ENCODE data around the gene PGA4. TPM values are rescaled to one million over a fixed set of nuclear protein-coding genes. Genes with fewer than 3 reads are reported as not detected.

PGA4 gene
- total and polyA plus RNA-seq, 2 donors (not counting 3 experiments of a cell fraction or from before 2014, with no cell fraction given): 0.15 TPM; not detected in 1

DNA sequence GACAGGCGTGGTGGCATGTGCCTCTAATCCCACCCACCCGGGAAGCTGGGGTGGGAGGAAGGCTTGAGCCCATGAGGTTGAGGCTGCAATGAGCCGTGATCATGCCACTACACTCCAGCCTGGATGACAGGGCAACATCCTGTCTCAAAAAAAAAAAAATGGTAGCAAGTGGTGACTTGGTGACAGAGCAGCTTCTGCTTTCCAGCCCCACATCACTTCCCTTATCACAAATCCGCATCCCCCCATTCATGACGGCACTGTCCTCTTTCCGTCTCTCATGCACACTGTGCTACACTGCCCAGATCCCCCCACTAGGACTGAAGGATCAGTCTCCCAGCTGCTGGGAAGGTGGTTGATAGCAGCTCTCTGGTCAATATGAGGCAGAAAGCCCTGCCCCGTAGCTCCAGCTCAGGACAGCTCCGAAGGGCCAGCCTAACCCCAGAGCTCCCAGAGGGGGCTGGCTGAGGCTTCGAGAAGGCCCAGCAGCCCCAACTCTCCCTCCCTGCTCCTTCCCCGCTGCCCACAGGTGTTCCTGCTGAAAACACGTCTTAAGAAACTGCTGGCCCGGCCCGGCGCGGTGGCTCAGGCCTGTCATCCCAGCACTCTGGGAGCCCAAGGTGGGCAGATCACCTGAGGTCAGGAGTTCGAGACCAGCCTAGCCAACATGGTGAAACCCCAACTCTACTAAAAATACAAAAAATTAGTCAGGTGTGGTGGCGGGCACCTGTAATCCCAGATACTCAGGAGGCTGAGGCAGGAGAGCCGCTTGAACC lies 34.7 kb downstream of the PGA4 start:
- BruUV-seq (replicated peaks): no TSS peak
- no peak for DNase-seq (ENCODE audit: low read depth, low spot score)
- Histone ChIP-seq H3K9me1 (replicated peaks; ENCODE audit: control insufficient read depth, extremely low read depth, insufficient read depth, low read length) (no peaks in the 10 kb centered on the region), H3K4me2 (ENCODE audit: insufficient read depth, low read length) (no peak overlapping the region), H3K27ac (ENCODE audit: insufficient read depth, low read depth, low read length) (no peak overlapping the region), H3K9ac (replicated peaks; ENCODE audit: extremely low read depth, insufficient read depth, low read length) (no peak overlapping the region), H4K20me1 (replicated peaks; ENCODE audit: control insufficient read depth, extremely low read depth, insufficient read depth, low read length) (no peaks in the 10 kb centered on the region), H3K9me3 (replicated peaks; ENCODE audit: control insufficient read depth, insufficient read depth, low read length) (no peaks in the 10 kb centered on the region), H3K4me1 (ENCODE audit: control insufficient read depth, extremely low read depth, insufficient read depth, low read length) (no peaks in the 10 kb centered on the region), H3K36me3 (ENCODE audit: control insufficient read depth in 2 of 2, extremely low read depth in 1 of 2, insufficient read depth in 2 of 2, low read length in 2 of 2) (no peaks in the 10 kb centered on the region), H2AFZ (ENCODE audit: low read depth, low read length) (no peak overlapping the region), H3K4me3 (replicated peaks in 1 of 3; ENCODE audit: insufficient read depth in 1 of 3, low read depth in 1 of 3, low read length in 3 of 3) (no peak overlapping the region), H3K79me2 (ENCODE audit: control insufficient read depth, insufficient read depth, low read length) (no peaks in the 10 kb centered on the region), H3K27me3 (ENCODE audit: control insufficient read depth in 2 of 2, insufficient read depth in 2 of 2, low read length in 2 of 2) (peaks cover 0 to 1% of the 10 kb centered on the region in 2 experiments)
- dilution Hi-C loops (cut with MboI; ENCODE audit: extremely low pct_ligation_motif_present, low sequenced_read_pairs) (no loop called here), intact Hi-C loops (cut with micrococcal nuclease) (loop anchor here (10.0 kb wide), 1 partner anchor 78 kb away; the partner anchor contains the start of genes DDB1 and TKFC)
- POLR2A ChIA-PET: no interaction called here
- CTCF ChIA-PET: interaction anchor here (1.5 to 2.2 kb wide), 2 partner anchors 38 to 129 kb away, joined by 3 to 8 read pairs; partner anchors contain the start of gene VWCE
- TF ChIP-seq POLR2AphosphoS5 (IDR thresholded peaks at IDR 0.05; ENCODE audit: insufficient read depth, low read depth, low read length): no peak
- no peak for TF ChIP-seq JUN (IDR thresholded peaks at IDR 0.05; ENCODE audit: borderline replicate concordance, insufficient read depth, insufficient read length, low read depth)
- TF ChIP-seq, protein P1, sequence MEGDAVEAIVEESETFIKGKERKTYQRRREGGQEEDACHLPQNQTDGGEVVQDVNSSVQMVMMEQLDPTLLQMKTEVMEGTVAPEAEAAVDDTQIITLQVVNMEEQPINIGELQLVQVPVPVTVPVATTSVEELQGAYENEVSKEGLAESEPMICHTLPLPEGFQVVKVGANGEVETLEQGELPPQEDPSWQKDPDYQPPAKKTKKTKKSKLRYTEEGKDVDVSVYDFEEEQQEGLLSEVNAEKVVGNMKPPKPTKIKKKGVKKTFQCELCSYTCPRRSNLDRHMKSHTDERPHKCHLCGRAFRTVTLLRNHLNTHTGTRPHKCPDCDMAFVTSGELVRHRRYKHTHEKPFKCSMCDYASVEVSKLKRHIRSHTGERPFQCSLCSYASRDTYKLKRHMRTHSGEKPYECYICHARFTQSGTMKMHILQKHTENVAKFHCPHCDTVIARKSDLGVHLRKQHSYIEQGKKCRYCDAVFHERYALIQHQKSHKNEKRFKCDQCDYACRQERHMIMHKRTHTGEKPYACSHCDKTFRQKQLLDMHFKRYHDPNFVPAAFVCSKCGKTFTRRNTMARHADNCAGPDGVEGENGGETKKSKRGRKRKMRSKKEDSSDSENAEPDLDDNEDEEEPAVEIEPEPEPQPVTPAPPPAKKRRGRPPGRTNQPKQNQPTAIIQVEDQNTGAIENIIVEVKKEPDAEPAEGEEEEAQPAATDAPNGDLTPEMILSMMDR (IDR thresholded peaks at IDR 0.05; ENCODE audit: extremely low read depth in 1 of 2, insufficient read depth in 1 of 2, low read depth in 1 of 2, low read length in 2 of 2): no peak
- TF ChIP-seq POLR2A (IDR thresholded peaks at IDR 0.05; ENCODE audit: low read depth, low read length): no peak
- TF ChIP-seq, protein P2, sequence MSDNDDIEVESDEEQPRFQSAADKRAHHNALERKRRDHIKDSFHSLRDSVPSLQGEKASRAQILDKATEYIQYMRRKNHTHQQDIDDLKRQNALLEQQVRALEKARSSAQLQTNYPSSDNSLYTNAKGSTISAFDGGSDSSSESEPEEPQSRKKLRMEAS (IDR thresholded peaks at IDR 0.05; ENCODE audit: insufficient read depth, insufficient read length): no peak
- TF ChIP-seq GATA2 (IDR thresholded peaks at IDR 0.05; ENCODE audit: insufficient read depth, insufficient read length, low read depth, low read length): no peak
- no peak for TF ChIP-seq EZH2 (IDR thresholded peaks at IDR 0.05; ENCODE audit: borderline replicate concordance, low read depth, low read length, severe bottlenecking)
- no peak for TF ChIP-seq FOS (IDR thresholded peaks at IDR 0.05; ENCODE audit: borderline replicate concordance, insufficient read depth, low read length)
- no peak for TF ChIP-seq MYC (IDR thresholded peaks at IDR 0.05; ENCODE audit: low read depth, low read length)
- FAIRE-seq: no peak

Measured in endothelial cell of umbilical vein (primary cell).